SU-DHL-6 (cell line): ENCODE measurements around the gene ARHGAP4.

ENCODE experiments used
- H2AFZ ChIP-seq: fragments of 200-600 bp; sonication (generic); 2 replicates; pipeline ENCODE4 v1.6.1; 2014; ENCODE audit warnings: low read depth, mild to moderate bottlenecking, moderate library complexity, mixed read lengths, antibody characterized with exemption, low read length; ENCODE audit not compliant: severe bottlenecking
- H3F3A ChIP-seq: fragments of 200-600 bp; shearing (Covaris generic); 2 replicates; pipeline ENCODE4 v1.6.0; 2016; ENCODE audit warnings: antibody characterized with exemption, mild to moderate bottlenecking; ENCODE audit not compliant: insufficient read depth
- H3K27ac ChIP-seq: fragments of 200-600 bp; sonication (generic); 2 replicates; pipeline ENCODE4 v1.5.1; 2016; ENCODE audit warnings: low read depth, mild to moderate bottlenecking, low read length, moderate library complexity, mixed read lengths
- H3K27me3 ChIP-seq: fragments of 200-600 bp; sonication (generic), shearing (Covaris generic); 2 replicates; pipeline ENCODE4 v1.6.0; 2014; ENCODE audit warnings: mild to moderate bottlenecking, low read length
- H3K36me3 ChIP-seq: fragments of 200-600 bp; sonication (generic); 2 replicates; pipeline ENCODE4 v1.6.1; 2014; ENCODE audit warnings: mild to moderate bottlenecking, low read length, mixed read lengths
- H3K4me2 ChIP-seq: fragments of 300-600, 200-600 bp; shearing (Covaris generic), sonication (generic); 2 replicates; pipeline ENCODE4 v1.6.0; 2014; ENCODE audit warnings: low read length, low read depth, mild to moderate bottlenecking; ENCODE audit not compliant: poor library complexity, severe bottlenecking
- H3K4me3 ChIP-seq: fragments of 200-600 bp; sonication (generic); 2 replicates; pipeline ENCODE4 v1.5.1; 2014; ENCODE audit warnings: antibody characterized with exemption, low read length, mild to moderate bottlenecking, mixed read lengths; ENCODE audit not compliant: insufficient read depth, poor library complexity, severe bottlenecking
- H3K79me2 ChIP-seq: fragments of 200-600 bp; sonication (generic); 2 replicates; pipeline ENCODE4 v1.6.1; 2014; ENCODE audit warnings: mild to moderate bottlenecking, low read length, moderate library complexity; ENCODE audit not compliant: insufficient read depth
- H3K9ac ChIP-seq: fragments of 200-600 bp; sonication (generic); 2 replicates; pipeline ENCODE4 v1.7.0; 2014; ENCODE audit warnings: mild to moderate bottlenecking, low read length
- H3K9me2 ChIP-seq: fragments of 200-600 bp; sonication (generic); replicated peaks from 2 replicates; pipeline ENCODE4 v1.6.1; 2014; ENCODE audit warnings: low read length; ENCODE audit not compliant: insufficient read depth
- H3K9me3 ChIP-seq: fragments of 200-600 bp; sonication (generic); 2 replicates; pipeline ENCODE4 v1.6.1; 2014; ENCODE audit warnings: low read length, mixed read lengths; ENCODE audit not compliant: insufficient read depth
- H4K20me1 ChIP-seq: fragments of 200-600 bp; sonication (generic); 2 replicates; pipeline ENCODE4 v1.6.1; 2014; ENCODE audit warnings: low read depth, mild to moderate bottlenecking, antibody characterized with exemption, low read length, moderate library complexity, mixed read lengths
- EZH2phosphoT487 ChIP-seq: fragments of 200-600 bp; sonication (generic), shearing (Covaris generic); conservative IDR thresholded peaks from 2 replicates; pipeline ENCODE4 v1.6.1; 2018; ENCODE audit warnings: mild to moderate bottlenecking, antibody characterized with exemption, low read length, moderate library complexity, mixed read lengths
- TF ChIP-seq, protein P1 (sequence below): fragments of 200-600 bp; sonication (generic); IDR thresholded peaks from one replicate; pipeline ENCODE4 v1.5.1; 2017; ENCODE audit warnings: antibody characterized with exemption, mild to moderate bottlenecking, low read length, moderate library complexity; ENCODE audit not compliant: insufficient read depth, poor library complexity, severe bottlenecking

Gene ARHGAP4

DNA sequence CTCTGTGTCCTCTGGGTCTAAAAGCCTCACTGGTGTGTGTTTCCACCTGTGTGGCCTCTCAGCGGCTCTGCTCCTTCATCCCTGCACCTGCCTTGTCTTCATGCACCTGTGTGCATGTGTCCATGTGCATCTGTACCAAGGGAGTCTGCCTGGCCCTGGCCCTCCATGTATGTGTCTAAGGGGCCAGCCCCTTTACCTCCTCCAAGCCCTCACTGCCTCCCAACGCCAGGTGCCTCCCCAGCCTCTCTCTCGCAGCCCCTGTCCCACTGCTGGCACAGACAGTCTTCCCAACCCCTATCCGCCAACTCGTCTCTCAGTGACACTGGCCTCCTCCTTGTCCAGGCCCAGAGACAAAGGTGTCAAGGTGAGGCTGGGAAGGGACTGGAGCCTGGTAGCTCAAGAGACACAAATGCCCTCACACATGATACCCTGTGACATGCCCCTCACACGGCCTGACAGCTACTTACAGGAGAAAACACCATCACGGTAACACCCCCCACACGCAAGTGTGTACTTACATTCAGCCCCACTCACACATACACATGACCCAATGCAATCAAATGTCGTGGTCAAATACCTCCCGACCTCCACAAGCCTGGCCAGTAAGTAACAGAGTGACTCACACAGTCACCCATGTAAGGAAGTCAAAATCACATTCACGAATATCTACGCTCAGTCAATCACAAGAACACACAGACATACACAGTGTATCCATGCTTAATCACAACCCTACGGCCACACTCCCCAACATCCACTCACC, 51.5 kb downstream of the ARHGAP4 start:
- Histone ChIP-seq H3K9ac (no peak overlapping the region), H3K9me3 (no peaks in the 10 kb centered on the region), H3K79me2 (no peaks in the 10 kb centered on the region), H3K9me2 (no peaks in the 10 kb centered on the region), H3K4me3 (no peak overlapping the region), H3K27ac (no peak overlapping the region), H3F3A (no peaks in the 10 kb centered on the region), H3K36me3 (no peaks in the 10 kb centered on the region), H4K20me1 (no peaks in the 10 kb centered on the region), H3K27me3 (no peaks in the 10 kb centered on the region), H3K4me2 (no peak overlapping the region), H2AFZ (no peak overlapping the region)
- TF ChIP-seq, protein P1, sequence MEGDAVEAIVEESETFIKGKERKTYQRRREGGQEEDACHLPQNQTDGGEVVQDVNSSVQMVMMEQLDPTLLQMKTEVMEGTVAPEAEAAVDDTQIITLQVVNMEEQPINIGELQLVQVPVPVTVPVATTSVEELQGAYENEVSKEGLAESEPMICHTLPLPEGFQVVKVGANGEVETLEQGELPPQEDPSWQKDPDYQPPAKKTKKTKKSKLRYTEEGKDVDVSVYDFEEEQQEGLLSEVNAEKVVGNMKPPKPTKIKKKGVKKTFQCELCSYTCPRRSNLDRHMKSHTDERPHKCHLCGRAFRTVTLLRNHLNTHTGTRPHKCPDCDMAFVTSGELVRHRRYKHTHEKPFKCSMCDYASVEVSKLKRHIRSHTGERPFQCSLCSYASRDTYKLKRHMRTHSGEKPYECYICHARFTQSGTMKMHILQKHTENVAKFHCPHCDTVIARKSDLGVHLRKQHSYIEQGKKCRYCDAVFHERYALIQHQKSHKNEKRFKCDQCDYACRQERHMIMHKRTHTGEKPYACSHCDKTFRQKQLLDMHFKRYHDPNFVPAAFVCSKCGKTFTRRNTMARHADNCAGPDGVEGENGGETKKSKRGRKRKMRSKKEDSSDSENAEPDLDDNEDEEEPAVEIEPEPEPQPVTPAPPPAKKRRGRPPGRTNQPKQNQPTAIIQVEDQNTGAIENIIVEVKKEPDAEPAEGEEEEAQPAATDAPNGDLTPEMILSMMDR: no peak
- TF ChIP-seq EZH2phosphoT487: no peak

DNA sequence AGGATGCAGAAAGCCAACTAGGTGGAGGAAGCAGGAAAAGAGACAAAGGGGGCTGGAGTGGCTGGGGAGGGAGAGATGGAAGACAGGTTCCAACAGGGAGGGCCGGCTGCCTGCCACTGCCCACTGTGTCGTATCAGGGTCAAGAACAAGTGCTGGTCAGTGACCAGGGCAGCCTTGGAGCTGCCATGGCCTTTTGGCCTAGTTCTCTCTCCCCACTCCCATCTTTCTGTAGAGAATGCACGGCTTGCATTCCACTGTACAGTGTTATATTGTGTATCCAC, 52.0 kb downstream of the ARHGAP4 start:
- Histone ChIP-seq H3K9ac (no peak overlapping the region), H2AFZ (no peak overlapping the region), H3K4me3 (no peak overlapping the region), H3K27ac (no peak overlapping the region), H3K9me2 (no peaks in the 10 kb centered on the region), H3K4me2 (no peak overlapping the region), H4K20me1 (no peaks in the 10 kb centered on the region), H3K79me2 (no peaks in the 10 kb centered on the region), H3K36me3 (no peaks in the 10 kb centered on the region), H3K27me3 (no peaks in the 10 kb centered on the region), H3K9me3 (no peaks in the 10 kb centered on the region), H3F3A (no peaks in the 10 kb centered on the region)
- TF ChIP-seq, protein P1: no peak
- no peak for TF ChIP-seq EZH2phosphoT487

DNA sequence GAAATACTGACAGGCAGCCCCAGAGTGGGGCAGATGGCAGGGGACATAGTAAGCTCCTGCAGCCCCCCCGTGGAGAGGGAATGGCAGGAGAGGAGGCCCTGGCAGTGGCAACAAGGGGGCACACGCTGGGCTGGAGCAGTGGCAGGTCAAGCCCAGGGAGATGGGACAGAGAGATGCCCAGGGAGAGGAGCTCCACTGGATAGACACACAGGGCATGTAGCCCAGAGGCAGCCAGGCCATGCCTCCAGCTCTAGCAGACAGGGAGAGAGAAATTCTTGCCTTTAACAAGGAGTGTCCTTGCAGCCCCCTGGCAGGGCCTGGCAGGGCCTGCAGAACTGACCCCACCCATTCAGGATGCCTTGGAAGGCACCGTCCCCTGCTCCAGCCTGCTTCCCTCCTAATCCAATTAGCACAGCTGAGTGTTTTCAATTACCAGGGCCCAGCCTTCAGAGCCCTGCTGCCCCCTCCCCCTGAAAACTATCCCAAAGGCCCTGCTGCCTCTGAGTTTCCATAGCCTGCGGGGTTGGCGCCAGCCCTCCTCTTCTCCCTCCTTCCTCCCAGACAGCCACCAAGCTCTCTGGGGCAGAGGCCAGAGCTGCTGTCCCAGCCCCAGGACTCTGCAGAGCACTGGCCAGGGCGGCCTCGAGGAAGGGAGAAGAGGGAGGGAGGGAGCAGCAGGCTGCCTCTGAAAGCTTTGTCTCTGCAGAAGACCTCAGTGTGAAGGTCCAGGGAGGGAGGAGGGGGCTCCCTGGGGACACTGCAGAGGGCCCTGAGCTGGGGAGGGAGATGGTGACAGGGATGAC, 52.6 kb downstream of the ARHGAP4 start:
- Histone ChIP-seq H3K4me3 (no peak overlapping the region), H3K9ac (no peak overlapping the region), H3K9me2 (no peaks in the 10 kb centered on the region), H3K4me2 (no peak overlapping the region), H3K9me3 (no peaks in the 10 kb centered on the region), H4K20me1 (no peaks in the 10 kb centered on the region), H3K36me3 (no peaks in the 10 kb centered on the region), H2AFZ (no peak overlapping the region), H3K27ac (no peak overlapping the region), H3K27me3 (no peaks in the 10 kb centered on the region), H3F3A (no peaks in the 10 kb centered on the region), H3K79me2 (no peaks in the 10 kb centered on the region)
- TF ChIP-seq, protein P1: no peak
- no peak for TF ChIP-seq EZH2phosphoT487
